ENCODE data around the gene PDGFA. TPM values are rescaled to one million over a fixed set of nuclear protein-coding genes. Genes with fewer than 3 reads are reported as not detected.

The PDGFA gene
- total and polyA plus RNA-seq, 2 experiments from 2014 or later = 35.6 to 43.1 TPM

DNA sequence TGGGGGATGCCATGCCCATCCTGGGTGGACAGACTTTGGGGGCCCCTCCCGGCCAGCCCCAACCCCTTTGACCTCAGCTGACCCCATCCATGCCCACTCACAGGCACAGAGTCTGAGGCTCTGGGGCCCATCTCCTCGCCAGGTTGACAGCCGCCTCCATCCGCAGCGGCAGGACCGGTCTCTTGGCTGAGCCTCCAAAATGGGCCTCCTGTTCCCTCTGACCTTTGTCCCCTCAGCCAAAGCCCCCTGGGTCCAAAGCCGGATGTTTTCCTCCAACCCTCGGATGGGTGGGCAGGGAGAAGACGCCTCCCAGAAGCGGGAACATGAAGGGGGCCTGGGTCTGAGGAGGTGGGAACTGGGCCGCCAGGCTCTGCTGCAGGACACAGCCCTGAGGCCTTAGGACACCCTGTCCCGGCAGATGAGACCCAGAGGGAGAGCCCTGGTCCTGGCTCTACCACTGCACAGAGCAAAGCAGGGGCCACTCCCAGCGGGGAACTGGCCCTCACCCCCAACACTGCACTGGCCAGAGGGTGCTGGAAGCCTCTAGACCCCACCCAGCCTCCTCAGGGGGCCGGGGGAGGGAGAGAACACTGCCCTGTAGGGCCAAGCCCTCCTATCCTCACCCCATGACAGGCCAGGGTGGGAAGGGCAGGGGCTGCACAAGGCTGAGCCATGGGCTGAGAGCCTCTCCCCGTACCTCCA lies 12.6 kb downstream of the PDGFA start:
- H3K4me3 Mint-ChIP-seq = no peak overlapping the region
- no peaks in the 10 kb centered on the region; the same call in 1 of the 2 replicates for H4K20me1 ChIP-seq (replicated peaks; ENCODE audit: insufficient read depth)
- peaks cover 56% of the 10 kb centered on the region for H3K36me3 Mint-ChIP-seq (ENCODE audit: low read depth)

More for the DNA sequence above, 12.6 kb downstream of the PDGFA start:
- Histone ChIP-seq H3K36me3 (ENCODE audit: insufficient read depth) (no peaks in the 10 kb centered on the region), H3K27me3 (ENCODE audit: insufficient read depth) (no peaks in the 10 kb centered on the region), H3K27ac (ENCODE audit: low read depth) (no peak overlapping the region), H3K4me2 (no peak overlapping the region), H3K4me1 (ENCODE audit: insufficient read depth) (no peaks in the 10 kb centered on the region), H3F3A (replicated peaks; ENCODE audit: low read depth) (no peaks in the 10 kb centered on the region), H3K9me2 (ENCODE audit: insufficient read depth) (no peaks in the 10 kb centered on the region), H3K79me2 (replicated peaks; ENCODE audit: insufficient read depth) (no peaks in the 10 kb centered on the region; the same call in 1 of the 2 replicates), H2AFZ (no peak overlapping the region), H3K4me3 (no peak overlapping the region)
- Mint-ChIP-seq H3K27ac (no peak overlapping the region), H3K9me3 (no peaks in the 10 kb centered on the region), H3K4me1 (peaks cover 8% of the 10 kb centered on the region; the same call in 2 of the 3 replicates), H3K27me3 (ENCODE audit: insufficient read depth, low read depth, poor library complexity) (peaks cover 7% of the 10 kb centered on the region)
- DNase-seq (ENCODE audit: low spot score) (no peak), ATAC-seq (no peak)
- TF ChIP-seq EZH2phosphoT487 (IDR thresholded peaks at IDR 0.05; ENCODE audit: unreplicated experiment) (no peak), EZH2 (IDR thresholded peaks at IDR 0.05; ENCODE audit: low read depth, unreplicated experiment) (no peak), ZNF331 (CRISPR knock-in tag; IDR thresholded peaks at IDR 0.05; ENCODE audit: low read depth) (no peak), ZNF114 (CRISPR knock-in tag; IDR thresholded peaks at IDR 0.05) (no peak), NANOG (IDR thresholded peaks at IDR 0.05; ENCODE audit: borderline replicate concordance) (no peak), JUNB (IDR thresholded peaks at IDR 0.05; ENCODE audit: unreplicated experiment) (no peak), CREB1 (CRISPR knock-in tag; IDR thresholded peaks at IDR 0.05; ENCODE audit: low read depth) (no peak)
- TF ChIP-seq, protein P1, sequence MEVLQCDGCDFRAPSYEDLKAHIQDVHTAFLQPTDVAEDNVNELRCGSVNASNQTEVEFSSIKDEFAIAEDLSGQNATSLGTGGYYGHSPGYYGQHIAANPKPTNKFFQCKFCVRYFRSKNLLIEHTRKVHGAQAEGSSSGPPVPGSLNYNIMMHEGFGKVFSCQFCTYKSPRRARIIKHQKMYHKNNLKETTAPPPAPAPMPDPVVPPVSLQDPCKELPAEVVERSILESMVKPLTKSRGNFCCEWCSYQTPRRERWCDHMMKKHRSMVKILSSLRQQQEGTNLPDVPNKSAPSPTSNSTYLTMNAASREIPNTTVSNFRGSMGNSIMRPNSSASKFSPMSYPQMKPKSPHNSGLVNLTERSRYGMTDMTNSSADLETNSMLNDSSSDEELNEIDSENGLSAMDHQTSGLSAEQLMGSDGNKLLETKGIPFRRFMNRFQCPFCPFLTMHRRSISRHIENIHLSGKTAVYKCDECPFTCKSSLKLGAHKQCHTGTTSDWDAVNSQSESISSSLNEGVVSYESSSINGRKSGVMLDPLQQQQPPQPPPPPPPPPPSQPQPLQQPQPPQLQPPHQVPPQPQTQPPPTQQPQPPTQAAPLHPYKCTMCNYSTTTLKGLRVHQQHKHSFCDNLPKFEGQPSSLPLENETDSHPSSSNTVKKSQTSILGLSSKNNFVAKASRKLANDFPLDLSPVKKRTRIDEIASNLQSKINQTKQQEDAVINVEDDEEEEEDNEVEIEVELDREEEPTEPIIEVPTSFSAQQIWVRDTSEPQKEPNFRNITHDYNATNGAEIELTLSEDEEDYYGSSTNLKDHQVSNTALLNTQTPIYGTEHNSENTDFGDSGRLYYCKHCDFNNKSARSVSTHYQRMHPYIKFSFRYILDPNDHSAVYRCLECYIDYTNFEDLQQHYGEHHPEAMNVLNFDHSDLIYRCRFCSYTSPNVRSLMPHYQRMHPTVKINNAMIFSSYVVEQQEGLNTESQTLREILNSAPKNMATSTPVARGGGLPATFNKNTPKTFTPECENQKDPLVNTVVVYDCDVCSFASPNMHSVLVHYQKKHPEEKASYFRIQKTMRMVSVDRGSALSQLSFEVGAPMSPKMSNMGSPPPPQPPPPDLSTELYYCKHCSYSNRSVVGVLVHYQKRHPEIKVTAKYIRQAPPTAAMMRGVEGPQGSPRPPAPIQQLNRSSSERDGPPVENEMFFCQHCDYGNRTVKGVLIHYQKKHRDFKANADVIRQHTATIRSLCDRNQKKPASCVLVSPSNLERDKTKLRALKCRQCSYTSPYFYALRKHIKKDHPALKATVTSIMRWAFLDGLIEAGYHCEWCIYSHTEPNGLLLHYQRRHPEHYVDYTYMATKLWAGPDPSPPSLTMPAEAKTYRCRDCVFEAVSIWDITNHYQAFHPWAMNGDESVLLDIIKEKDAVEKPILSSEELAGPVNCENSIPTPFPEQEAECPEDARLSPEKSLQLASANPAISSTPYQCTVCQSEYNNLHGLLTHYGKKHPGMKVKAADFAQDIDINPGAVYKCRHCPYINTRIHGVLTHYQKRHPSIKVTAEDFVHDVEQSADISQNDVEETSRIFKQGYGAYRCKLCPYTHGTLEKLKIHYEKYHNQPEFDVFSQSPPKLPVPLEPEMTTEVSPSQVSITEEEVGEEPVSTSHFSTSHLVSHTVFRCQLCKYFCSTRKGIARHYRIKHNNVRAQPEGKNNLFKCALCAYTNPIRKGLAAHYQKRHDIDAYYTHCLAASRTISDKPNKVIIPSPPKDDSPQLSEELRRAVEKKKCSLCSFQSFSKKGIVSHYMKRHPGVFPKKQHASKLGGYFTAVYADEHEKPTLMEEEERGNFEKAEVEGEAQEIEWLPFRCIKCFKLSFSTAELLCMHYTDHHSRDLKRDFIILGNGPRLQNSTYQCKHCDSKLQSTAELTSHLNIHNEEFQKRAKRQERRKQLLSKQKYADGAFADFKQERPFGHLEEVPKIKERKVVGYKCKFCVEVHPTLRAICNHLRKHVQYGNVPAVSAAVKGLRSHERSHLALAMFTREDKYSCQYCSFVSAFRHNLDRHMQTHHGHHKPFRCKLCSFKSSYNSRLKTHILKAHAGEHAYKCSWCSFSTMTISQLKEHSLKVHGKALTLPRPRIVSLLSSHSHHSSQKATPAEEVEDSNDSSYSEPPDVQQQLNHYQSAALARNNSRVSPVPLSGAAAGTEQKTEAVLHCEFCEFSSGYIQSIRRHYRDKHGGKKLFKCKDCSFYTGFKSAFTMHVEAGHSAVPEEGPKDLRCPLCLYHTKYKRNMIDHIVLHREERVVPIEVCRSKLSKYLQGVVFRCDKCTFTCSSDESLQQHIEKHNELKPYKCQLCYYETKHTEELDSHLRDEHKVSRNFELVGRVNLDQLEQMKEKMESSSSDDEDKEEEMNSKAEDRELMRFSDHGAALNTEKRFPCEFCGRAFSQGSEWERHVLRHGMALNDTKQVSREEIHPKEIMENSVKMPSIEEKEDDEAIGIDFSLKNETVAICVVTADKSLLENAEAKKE (CRISPR knock-in tag; IDR thresholded peaks at IDR 0.05) = no peak
- TF ChIP-seq, protein P2, sequence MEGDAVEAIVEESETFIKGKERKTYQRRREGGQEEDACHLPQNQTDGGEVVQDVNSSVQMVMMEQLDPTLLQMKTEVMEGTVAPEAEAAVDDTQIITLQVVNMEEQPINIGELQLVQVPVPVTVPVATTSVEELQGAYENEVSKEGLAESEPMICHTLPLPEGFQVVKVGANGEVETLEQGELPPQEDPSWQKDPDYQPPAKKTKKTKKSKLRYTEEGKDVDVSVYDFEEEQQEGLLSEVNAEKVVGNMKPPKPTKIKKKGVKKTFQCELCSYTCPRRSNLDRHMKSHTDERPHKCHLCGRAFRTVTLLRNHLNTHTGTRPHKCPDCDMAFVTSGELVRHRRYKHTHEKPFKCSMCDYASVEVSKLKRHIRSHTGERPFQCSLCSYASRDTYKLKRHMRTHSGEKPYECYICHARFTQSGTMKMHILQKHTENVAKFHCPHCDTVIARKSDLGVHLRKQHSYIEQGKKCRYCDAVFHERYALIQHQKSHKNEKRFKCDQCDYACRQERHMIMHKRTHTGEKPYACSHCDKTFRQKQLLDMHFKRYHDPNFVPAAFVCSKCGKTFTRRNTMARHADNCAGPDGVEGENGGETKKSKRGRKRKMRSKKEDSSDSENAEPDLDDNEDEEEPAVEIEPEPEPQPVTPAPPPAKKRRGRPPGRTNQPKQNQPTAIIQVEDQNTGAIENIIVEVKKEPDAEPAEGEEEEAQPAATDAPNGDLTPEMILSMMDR (conservative IDR thresholded peaks at IDR 0.05; ENCODE audit: low read depth in 2 of 2) = no peak

Measured in GM23338 (cell line).